Right lobe of liver (tissue), 6 donors: ENCODE measurements around the gene RNU6-8. TPM values are rescaled to one million over a fixed set of nuclear protein-coding genes. Genes with fewer than 3 reads are reported as not detected.

Experiments
- ATAC-seq, 4 donors: fragments of 200-7000 bp; cut with Tn5 transposase; one replicate each; pipeline ENCODE4 v1.9.1; 2020; ENCODE audit warnings: mild to moderate bottlenecking in 4 of 4, moderate library complexity in 4 of 4
- DNase-seq, 3 donors: peaks; one replicate each; pipeline ENCODE4 v3.0.0-alpha.2; 2020
- H3K27ac ChIP-seq, 3 donors: fragments of 200-600 bp; one replicate each; pipeline ENCODE4 v1.8.0; 2022
- H3K27me3 ChIP-seq, 2 donors: fragments of 200-600 bp; one replicate each; pipeline ENCODE4 v1.8.0; 2022
- H3K36me3 ChIP-seq, 4 donors: fragments of 200-600 bp; sonication (generic) in 1 of 4; one replicate each; pipeline versions ENCODE4 v1.5.1 to v1.8.0; 2017 to 2022; ENCODE audit warnings: control low read depth in 1 of 4
- H3K4me1 ChIP-seq, 4 donors: fragments of 200-600 bp; sonication (generic) in 1 of 4; one replicate each; pipeline versions ENCODE4 v1.5.1 to v1.8.0; 2017 to 2022; ENCODE audit warnings: control low read depth in 1 of 4
- H3K4me3 ChIP-seq, 3 donors: fragments of 200-600 bp; one replicate each; pipeline ENCODE4 v1.8.0; 2022
- H3K9me3 ChIP-seq, 4 donors: fragments of 200-600 bp; sonication (generic) in 1 of 4; one replicate each; pipeline versions ENCODE4 v1.5.1 to v1.8.0; 2017 to 2022; ENCODE audit warnings: control low read depth in 1 of 4
- POLR2A ChIP-seq: fragments of 450-650 bp; IDR thresholded peaks from one replicate; pipeline ENCODE4 v1.6.1; 2017; ENCODE audit warnings: antibody characterized with exemption, mild to moderate bottlenecking
- WGBS: methylation state at CpG from one replicate; pipeline ENCODE4 v1.1.6; 2018; ENCODE audit warnings: low coverage, low lambda C conversion rate; ENCODE audit not compliant: insufficient coverage; ENCODE audit errors: missing lambda C conversion rate; 5-methylcytosine and 5-hydroxymethylcytosine counted together
- intact Hi-C, 2 donors: fragments of 100-400 bp; cut with DNase I; formaldehyde crosslinking; loops; one replicate each; pipeline versions ENCODE4 v1.11.2 to v1.14.1; 2022
- total RNA-seq, 6 experiments: library from RNA; depleted of rRNA in 2 of 6; stranded (reverse); fragments of >200 nt in 2 of 6; fragmentation: NEBNext Ultra II Directional in 3 of 6; extraction: Animal tissue kit (Norgen Biotek cat#: 25700) in 3 of 6; gene quantifications; one replicate each; pipeline versions ENCODE4 v1.1.0 to v1.2.4, GENCODE V29; 2016 to 2023
- TF ChIP-seq, protein P1 (sequence below), 4 donors: fragments of 200-600 bp in 3 of 4; fragments of 450-650 bp in 1 of 4; IDR thresholded peaks; one replicate each; pipeline versions ENCODE4 v1.5.1 to v1.8.0; 2016 to 2022; ENCODE audit warnings: antibody characterized with exemption in 4 of 4, mild to moderate bottlenecking in 2 of 4
- donor health status: DM: no; HTN: yes; CAD: no.
- donor health status: DM: no; HTN: no; CAD: no.
- donor health status: DM: no; HTN: no; CAD: no.
- donor health status: DM: no; HTN: yes; CAD: no.
- donor health status: DM: no; HTN: yes; CAD: no.

Gene RNU6-8
- total RNA-seq, 6 experiments from 2014 or later, result not detected

DNA sequence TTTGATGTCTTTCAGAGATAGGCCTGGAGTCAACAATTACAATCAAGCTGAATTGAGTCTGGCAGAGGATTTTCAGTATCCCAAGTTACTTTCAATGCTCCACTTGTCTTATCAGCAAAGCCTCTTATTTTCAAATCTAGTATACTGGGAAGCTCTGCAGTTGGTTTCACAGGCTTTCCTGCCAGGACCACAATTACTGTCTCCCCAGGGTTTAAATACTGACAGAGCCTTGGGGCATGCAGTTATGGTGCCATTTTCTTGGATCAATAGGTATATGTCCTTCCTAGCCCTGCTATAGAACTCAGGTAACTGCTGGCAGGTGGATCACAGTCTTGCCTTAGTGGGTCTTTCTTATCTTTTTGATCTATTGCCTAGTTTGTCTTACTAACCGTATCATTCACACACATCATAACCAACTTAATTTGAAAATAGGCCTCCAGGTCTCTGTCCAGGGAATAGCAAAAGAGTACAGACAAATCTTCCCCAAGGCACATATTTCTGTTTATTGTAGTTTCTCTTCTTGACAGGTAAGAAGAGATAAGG is 22.4 kb upstream of the RNU6-8 start:
- H3K36me3 ChIP-seq, result no peaks in the 10 kb centered on the region
- 90% methylated on average over 1 of the region's 1 CpG for WGBS
- H3K9me3 ChIP-seq, result no peaks in the 10 kb centered on the region
- DNase-seq (no peak), ATAC-seq (no peak)
- intact Hi-C loops, result no loop called here
- H3K4me1 ChIP-seq, result peaks cover 0 to 14% (median 0%) of the 10 kb centered on the region in 4 donors
- no peaks in the 10 kb centered on the region for H3K27me3 ChIP-seq
- no peak overlapping the region for H3K27ac ChIP-seq
- TF ChIP-seq, protein P1, sequence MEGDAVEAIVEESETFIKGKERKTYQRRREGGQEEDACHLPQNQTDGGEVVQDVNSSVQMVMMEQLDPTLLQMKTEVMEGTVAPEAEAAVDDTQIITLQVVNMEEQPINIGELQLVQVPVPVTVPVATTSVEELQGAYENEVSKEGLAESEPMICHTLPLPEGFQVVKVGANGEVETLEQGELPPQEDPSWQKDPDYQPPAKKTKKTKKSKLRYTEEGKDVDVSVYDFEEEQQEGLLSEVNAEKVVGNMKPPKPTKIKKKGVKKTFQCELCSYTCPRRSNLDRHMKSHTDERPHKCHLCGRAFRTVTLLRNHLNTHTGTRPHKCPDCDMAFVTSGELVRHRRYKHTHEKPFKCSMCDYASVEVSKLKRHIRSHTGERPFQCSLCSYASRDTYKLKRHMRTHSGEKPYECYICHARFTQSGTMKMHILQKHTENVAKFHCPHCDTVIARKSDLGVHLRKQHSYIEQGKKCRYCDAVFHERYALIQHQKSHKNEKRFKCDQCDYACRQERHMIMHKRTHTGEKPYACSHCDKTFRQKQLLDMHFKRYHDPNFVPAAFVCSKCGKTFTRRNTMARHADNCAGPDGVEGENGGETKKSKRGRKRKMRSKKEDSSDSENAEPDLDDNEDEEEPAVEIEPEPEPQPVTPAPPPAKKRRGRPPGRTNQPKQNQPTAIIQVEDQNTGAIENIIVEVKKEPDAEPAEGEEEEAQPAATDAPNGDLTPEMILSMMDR (IDR thresholded peaks at IDR 0.05), result no peak
- TF ChIP-seq POLR2A, result no peak
- H3K4me3 ChIP-seq, result no peak overlapping the region

DNA sequence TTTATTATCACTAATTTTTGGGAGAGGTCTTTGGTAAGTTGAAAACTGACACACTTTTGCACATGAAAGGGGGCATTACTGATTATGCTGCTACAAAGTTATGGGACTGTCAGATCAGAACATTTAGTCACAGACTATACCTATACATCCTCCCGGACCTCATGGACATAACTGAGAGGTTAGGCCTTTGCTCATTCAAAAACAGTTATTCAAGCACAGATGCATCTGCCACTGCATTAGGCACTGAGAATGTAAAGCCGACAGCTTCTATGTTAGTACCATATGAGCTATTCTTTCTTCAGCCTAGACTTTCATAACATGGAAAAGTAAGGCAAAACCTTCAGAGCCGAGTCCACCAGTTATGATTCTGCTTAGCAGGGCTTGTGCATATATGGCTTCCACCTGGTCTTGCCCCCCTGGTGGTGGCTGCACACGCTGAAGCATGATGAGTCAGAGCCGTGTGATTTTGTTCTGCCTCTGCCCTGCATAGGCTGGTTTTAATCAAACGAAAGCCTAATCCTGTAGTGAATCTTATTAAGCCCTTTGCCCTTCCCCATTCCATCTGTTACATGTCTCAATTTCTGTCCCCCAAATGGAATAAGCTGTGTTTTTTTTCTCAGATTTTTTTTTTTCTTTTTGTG is 21.8 kb upstream of the RNU6-8 start:
- no peaks in the 10 kb centered on the region for H3K9me3 ChIP-seq
- peaks cover 0 to 9% (median 0%) of the 10 kb centered on the region in 4 donors for H3K4me1 ChIP-seq
- H3K27me3 ChIP-seq, result no peaks in the 10 kb centered on the region
- 66% methylated on average over 5 of the region's 6 CpGs for WGBS
- intact Hi-C loops, result no loop called here
- H3K27ac ChIP-seq, result no peak overlapping the region
- DNase-seq (no peak), ATAC-seq (peak in 1 of 4 donors; percentile 76)
- H3K4me3 ChIP-seq, result no peak overlapping the region
- no peaks in the 10 kb centered on the region for H3K36me3 ChIP-seq
- TF ChIP-seq, protein P1 (IDR thresholded peaks at IDR 0.05), result no peak
- no peak for TF ChIP-seq POLR2A

DNA sequence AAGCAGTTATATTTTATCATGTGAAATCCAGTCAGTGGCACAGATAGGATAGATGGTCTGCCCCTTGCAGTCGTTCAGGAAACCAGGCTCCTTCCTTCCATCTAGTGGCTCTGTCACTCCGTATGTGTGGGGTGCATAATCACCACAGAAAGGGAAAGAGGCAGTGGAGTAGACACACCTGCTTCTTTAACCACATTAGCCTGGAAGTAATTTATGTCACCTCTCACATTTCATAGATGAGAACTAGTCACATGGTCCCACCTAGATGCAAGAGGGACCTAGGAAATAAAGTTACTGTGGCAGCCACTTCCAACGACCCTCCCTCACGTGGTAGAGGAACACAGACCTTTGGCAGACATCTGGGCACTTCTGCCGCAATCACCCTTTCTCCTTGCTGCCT is 14.2 kb upstream of the RNU6-8 start:
- Histone ChIP-seq H3K27me3 (no peaks in the 10 kb centered on the region), H3K27ac (no peak overlapping the region), H3K36me3 (no peaks in the 10 kb centered on the region), H3K4me3 (no peak overlapping the region), H3K9me3 (no peaks in the 10 kb centered on the region), H3K4me1 (peaks cover 0 to 7% (median 0%) of the 10 kb centered on the region in 4 donors)
- TF ChIP-seq, protein P1 (IDR thresholded peaks at IDR 0.05), result no peak
- no peak for TF ChIP-seq POLR2A
- intact Hi-C loops, result no loop called here
- ATAC-seq (no peak), DNase-seq (no peak)
- WGBS, result 42% methylated on average over 5 of the region's 5 CpGs

DNA sequence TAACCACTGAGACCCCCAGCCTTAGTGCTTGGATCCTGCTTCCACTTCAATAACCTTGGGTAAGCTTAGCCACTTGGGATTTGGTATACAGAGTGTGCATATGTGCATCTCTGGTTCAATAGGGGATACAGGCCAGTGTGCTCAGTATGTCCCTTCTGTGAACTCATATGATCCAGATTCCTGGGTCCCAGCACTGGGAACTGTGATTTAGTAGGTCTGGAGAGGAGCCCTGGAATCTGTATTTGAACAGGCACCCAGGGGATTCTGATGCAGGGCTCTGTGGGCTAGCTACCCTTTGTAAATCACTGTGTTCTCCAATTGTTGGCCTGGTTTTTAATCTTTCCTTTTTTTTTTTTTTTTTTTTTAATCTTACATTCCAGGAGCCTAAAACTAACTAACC is 9.8 kb upstream of the RNU6-8 start:
- Histone ChIP-seq H3K27ac (no peak overlapping the region), H3K4me1 (no peaks in the 10 kb centered on the region), H3K36me3 (no peaks in the 10 kb centered on the region), H3K27me3 (no peaks in the 10 kb centered on the region), H3K9me3 (no peaks in the 10 kb centered on the region), H3K4me3 (no peak overlapping the region)
- intact Hi-C loops, result no loop called here
- no peak for DNase-seq
- no peak for TF ChIP-seq POLR2A
- TF ChIP-seq, protein P1 (IDR thresholded peaks at IDR 0.05), result no peak
- ATAC-seq, result no peak
